ENCODE data around the gene TMEM164. TPM values are rescaled to one million over a fixed set of nuclear protein-coding genes. Genes with fewer than 3 reads are reported as not detected.

Gene TMEM164
- total RNA-seq, 1 donor from 2014 or later: 14.2 TPM

GRCh38 chrX:110192516-110192915, 189.6 kb downstream of the TMEM164 start:
- TF ChIP-seq, protein P1, sequence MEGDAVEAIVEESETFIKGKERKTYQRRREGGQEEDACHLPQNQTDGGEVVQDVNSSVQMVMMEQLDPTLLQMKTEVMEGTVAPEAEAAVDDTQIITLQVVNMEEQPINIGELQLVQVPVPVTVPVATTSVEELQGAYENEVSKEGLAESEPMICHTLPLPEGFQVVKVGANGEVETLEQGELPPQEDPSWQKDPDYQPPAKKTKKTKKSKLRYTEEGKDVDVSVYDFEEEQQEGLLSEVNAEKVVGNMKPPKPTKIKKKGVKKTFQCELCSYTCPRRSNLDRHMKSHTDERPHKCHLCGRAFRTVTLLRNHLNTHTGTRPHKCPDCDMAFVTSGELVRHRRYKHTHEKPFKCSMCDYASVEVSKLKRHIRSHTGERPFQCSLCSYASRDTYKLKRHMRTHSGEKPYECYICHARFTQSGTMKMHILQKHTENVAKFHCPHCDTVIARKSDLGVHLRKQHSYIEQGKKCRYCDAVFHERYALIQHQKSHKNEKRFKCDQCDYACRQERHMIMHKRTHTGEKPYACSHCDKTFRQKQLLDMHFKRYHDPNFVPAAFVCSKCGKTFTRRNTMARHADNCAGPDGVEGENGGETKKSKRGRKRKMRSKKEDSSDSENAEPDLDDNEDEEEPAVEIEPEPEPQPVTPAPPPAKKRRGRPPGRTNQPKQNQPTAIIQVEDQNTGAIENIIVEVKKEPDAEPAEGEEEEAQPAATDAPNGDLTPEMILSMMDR (IDR thresholded peaks at IDR 0.05; ENCODE audit: insufficient read depth, low read length, poor library complexity, severe bottlenecking): no peak
- no peak for DNase-seq (ENCODE audit: low read depth)
- Histone ChIP-seq H3K4me3 (ENCODE audit: low read depth, low read length) (no peak overlapping the region), H3K27me3 (ENCODE audit: control insufficient read depth, insufficient read depth, low read length) (no peaks in the 10 kb centered on the region), H3K36me3 (ENCODE audit: control insufficient read depth, insufficient read depth, low read length) (no peaks in the 10 kb centered on the region)

DNA sequence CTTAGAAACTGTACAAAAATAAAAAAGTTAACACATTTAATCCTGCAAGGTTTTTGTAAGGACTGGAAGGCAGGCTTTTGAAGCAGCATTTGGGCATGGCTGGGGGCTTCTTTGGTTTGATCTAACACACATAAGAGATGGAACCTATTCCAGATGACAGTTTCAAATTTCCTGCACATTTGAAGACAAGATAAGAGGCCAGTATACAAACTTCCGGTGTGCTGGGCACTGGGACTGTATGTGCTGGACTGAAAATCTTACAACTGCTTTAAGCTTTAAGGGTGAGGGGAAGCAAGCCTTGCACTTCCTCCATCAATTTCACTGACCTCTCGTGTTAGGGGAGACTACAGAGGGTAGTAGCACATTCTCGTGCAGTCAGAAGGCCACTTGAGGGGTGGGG, 192.1 kb downstream of the TMEM164 start:
- no peak overlapping the region for H3K4me3 ChIP-seq (ENCODE audit: low read depth, low read length)
- no peak for DNase-seq (ENCODE audit: low read depth)
- peaks cover 1% of the 10 kb centered on the region for H3K36me3 ChIP-seq (ENCODE audit: control insufficient read depth, insufficient read depth, low read length)
- TF ChIP-seq, protein P1 (IDR thresholded peaks at IDR 0.05; ENCODE audit: insufficient read depth, low read length, poor library complexity, severe bottlenecking): no peak
- H3K27me3 ChIP-seq (ENCODE audit: control insufficient read depth, insufficient read depth, low read length): no peaks in the 10 kb centered on the region

DNA sequence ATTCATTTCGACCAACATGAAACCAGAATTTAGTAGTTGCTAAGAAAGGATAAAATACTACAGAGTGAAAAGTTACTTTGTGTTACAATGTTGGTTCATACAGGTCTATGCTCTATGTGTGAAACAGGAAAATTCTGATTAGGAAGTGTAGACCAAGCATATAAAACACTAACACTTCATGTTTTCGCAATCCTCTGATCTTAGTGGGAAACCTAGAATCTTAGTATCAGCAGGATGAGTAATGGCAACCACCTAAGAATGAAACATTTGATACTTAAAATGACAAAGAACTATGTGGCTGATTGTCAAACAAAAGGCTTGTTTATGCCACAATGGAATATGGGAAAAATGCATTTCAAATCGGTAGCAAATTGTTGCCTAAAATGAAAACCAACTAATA, 198.9 kb downstream of the TMEM164 start:
- Histone ChIP-seq H3K4me3 (ENCODE audit: low read depth, low read length) (no peak overlapping the region), H3K36me3 (ENCODE audit: control insufficient read depth, insufficient read depth, low read length) (peaks cover 1% of the 10 kb centered on the region), H3K27me3 (ENCODE audit: control insufficient read depth, insufficient read depth, low read length) (no peaks in the 10 kb centered on the region)
- DNase-seq (ENCODE audit: low read depth): no peak
- TF ChIP-seq, protein P1 (IDR thresholded peaks at IDR 0.05; ENCODE audit: insufficient read depth, low read length, poor library complexity, severe bottlenecking): no peak

DNA sequence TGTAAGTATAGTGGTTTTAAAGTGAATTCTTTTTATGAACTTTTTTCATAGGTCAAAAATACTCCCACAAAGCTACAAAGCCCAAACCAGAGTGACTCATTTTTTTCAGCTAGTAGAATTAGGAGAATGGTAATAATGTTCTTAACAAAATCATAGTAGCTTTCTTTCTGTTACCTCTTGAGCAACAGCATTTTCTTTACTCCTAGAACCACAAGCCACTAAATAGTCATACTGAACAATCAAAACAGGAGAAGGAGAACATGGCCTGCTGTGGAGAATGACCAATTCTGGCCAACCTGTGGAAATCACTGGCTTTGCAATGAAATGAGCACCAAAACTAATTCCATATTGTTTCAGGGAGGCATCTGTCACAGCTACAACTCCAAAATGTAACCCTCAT, 202.1 kb downstream of the TMEM164 start:
- no peak overlapping the region for H3K4me3 ChIP-seq (ENCODE audit: low read depth, low read length)
- no peak for DNase-seq (ENCODE audit: low read depth)
- H3K27me3 ChIP-seq (ENCODE audit: control insufficient read depth, insufficient read depth, low read length): no peaks in the 10 kb centered on the region
- TF ChIP-seq, protein P1 (IDR thresholded peaks at IDR 0.05; ENCODE audit: insufficient read depth, low read length, poor library complexity, severe bottlenecking): no peak
- H3K36me3 ChIP-seq (ENCODE audit: control insufficient read depth, insufficient read depth, low read length): no peaks in the 10 kb centered on the region

GRCh38 chrX:110208092-110208491, 205.2 kb downstream of the TMEM164 start:
- no peak overlapping the region for H3K4me3 ChIP-seq (ENCODE audit: low read depth, low read length)
- DNase-seq (ENCODE audit: low read depth): no peak
- TF ChIP-seq, protein P1 (IDR thresholded peaks at IDR 0.05; ENCODE audit: insufficient read depth, low read length, poor library complexity, severe bottlenecking): no peak

GRCh38 chrX:110210417-110211139, 207.7 kb downstream of the TMEM164 start:
- TF ChIP-seq, protein P1 (IDR thresholded peaks at IDR 0.05; ENCODE audit: insufficient read depth, low read length, poor library complexity, severe bottlenecking): no peak
- no peaks in the 10 kb centered on the region for H3K27me3 ChIP-seq (ENCODE audit: control insufficient read depth, insufficient read depth, low read length)
- no peak for DNase-seq (ENCODE audit: low read depth)
- no peaks in the 10 kb centered on the region for H3K36me3 ChIP-seq (ENCODE audit: control insufficient read depth, insufficient read depth, low read length)
- no peak overlapping the region for H3K4me3 ChIP-seq (ENCODE audit: low read depth, low read length)

More at GRCh38 chrX:110208092-110208491, 205.2 kb downstream of the TMEM164 start:
- no peaks in the 10 kb centered on the region for H3K27me3 ChIP-seq (ENCODE audit: control insufficient read depth, insufficient read depth, low read length)
- no peaks in the 10 kb centered on the region for H3K36me3 ChIP-seq (ENCODE audit: control insufficient read depth, insufficient read depth, low read length)
